Right atrium auricular region (tissue), 2 donors: Measurements from ENCODE around the gene CENPVL1. TPM values are rescaled to one million over a fixed set of nuclear protein-coding genes. Genes with fewer than 3 reads are reported as not detected.
A peak's percentile ranks its signal among the peaks of the same experiment; 100 is the strongest.

Experiments
- DNase-seq: peaks from one replicate; pipeline ENCODE4 v3.0.0-alpha.2; 2019; ENCODE audit warnings: low spot score
- H3K27ac ChIP-seq, 2 donors: fragments of 200-600 bp; sonication (generic); 1 replicate in 1 of 2; 2 replicates in 1 of 2; pipeline ENCODE4 v1.5.1; 2016 to 2019
- H3K27me3 ChIP-seq, 2 donors: fragments of 200-600 bp; sonication (generic); one replicate each; pipeline versions ENCODE4 v1.5.1 to v1.6.0; 2017 to 2019
- H3K36me3 ChIP-seq: fragments of 200-600 bp; sonication (generic); one replicate; pipeline ENCODE4 v1.5.1; 2016
- H3K4me1 ChIP-seq, 2 donors: fragments of 200-600 bp; sonication (generic); one replicate each; pipeline versions ENCODE4 v1.5.1 to v1.6.0; 2017 to 2019
- H3K4me3 ChIP-seq, 2 donors: fragments of 200-600 bp; sonication (generic); 1 replicate in 1 of 2; 2 replicates in 1 of 2; pipeline ENCODE4 v1.5.1; 2017 to 2019; ENCODE audit warnings: mild to moderate bottlenecking in 1 of 2, moderate library complexity in 1 of 2
- H3K9me3 ChIP-seq, 2 donors: fragments of 200-600 bp; sonication (generic); one replicate each; pipeline ENCODE4 v1.5.1; 2019
- total RNA-seq, 2 donors: library from RNA; depleted of rRNA; stranded (reverse); fragments of >200 nt; gene quantifications; one replicate each; pipeline ENCODE4 v1.1.0, GENCODE V29; 2016
- TF ChIP-seq, protein P1 (sequence below), 2 donors: fragments of 200-600 bp; sonication (generic); IDR thresholded peaks; one replicate each; pipeline ENCODE4 v1.5.1; 2019; ENCODE audit warnings: antibody characterized with exemption in 2 of 2

The CENPVL1 gene
- total RNA-seq, 2 donors from 2014 or later: not detected

DNA sequence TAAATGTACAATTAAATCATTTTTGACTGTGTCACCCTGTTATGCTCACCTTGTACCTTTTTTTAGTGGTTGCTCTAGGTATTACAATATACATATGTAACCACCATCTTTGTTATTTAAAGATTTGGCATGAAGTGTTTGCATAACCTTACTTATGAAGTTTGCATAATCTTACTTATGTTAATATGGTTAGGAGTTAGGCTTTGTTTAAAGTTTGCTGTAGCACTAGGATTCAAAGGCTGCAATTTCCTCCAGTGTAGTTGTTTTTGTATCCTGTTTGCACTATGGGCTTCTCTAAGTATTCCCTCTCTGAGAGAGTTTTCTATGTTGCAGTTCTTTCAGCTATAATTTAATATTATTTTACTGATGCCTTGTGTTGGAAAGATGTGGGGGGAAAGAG, 17.9 kb downstream of the CENPVL1 start:
- no peaks in the 10 kb centered on the region for H3K36me3 ChIP-seq
- no peaks in the 10 kb centered on the region for H3K27me3 ChIP-seq
- no peak for DNase-seq
- no peaks in the 10 kb centered on the region for H3K9me3 ChIP-seq
- no peak overlapping the region for H3K4me3 ChIP-seq
- TF ChIP-seq, protein P1, sequence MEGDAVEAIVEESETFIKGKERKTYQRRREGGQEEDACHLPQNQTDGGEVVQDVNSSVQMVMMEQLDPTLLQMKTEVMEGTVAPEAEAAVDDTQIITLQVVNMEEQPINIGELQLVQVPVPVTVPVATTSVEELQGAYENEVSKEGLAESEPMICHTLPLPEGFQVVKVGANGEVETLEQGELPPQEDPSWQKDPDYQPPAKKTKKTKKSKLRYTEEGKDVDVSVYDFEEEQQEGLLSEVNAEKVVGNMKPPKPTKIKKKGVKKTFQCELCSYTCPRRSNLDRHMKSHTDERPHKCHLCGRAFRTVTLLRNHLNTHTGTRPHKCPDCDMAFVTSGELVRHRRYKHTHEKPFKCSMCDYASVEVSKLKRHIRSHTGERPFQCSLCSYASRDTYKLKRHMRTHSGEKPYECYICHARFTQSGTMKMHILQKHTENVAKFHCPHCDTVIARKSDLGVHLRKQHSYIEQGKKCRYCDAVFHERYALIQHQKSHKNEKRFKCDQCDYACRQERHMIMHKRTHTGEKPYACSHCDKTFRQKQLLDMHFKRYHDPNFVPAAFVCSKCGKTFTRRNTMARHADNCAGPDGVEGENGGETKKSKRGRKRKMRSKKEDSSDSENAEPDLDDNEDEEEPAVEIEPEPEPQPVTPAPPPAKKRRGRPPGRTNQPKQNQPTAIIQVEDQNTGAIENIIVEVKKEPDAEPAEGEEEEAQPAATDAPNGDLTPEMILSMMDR (IDR thresholded peaks at IDR 0.05): peak in 1 of 2 donors; percentile 19
- no peaks in the 10 kb centered on the region for H3K4me1 ChIP-seq
- H3K27ac ChIP-seq: no peak overlapping the region

DNA sequence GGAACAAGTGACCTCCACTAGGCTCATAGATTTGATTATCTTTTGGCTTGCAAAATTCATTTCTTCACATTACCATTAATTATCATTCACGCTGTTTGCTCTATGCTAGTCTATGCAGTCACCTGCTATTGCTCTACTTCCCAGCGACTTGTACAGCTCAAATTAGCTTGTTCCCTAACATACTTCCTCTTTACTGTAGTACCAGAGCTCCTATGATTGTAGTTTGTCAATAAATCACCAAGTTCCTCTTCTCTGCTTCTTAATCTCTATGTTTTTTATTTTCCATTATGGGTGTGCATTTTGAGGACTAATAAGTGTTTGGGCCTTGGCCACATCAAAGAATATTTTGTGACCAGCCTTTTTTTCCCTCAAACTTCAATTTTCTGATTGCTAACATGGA, 26.8 kb downstream of the CENPVL1 start:
- Histone ChIP-seq H3K4me3 (no peak overlapping the region), H3K4me1 (no peaks in the 10 kb centered on the region), H3K27me3 (no peaks in the 10 kb centered on the region), H3K9me3 (no peaks in the 10 kb centered on the region), H3K36me3 (no peaks in the 10 kb centered on the region), H3K27ac (no peak overlapping the region)
- TF ChIP-seq, protein P1 (IDR thresholded peaks at IDR 0.05): no peak
- no peak for DNase-seq

- no peak for DNase-seq
- H3K4me3 ChIP-seq: peak overlapping the region in 1 of 2 donors; percentile 63
- no peaks in the 10 kb centered on the region for H3K27me3 ChIP-seq
- no peaks in the 10 kb centered on the region for H3K4me1 ChIP-seq
- H3K27ac ChIP-seq: peak overlapping the region in 1 of 2 donors; percentile 65
- H3K9me3 ChIP-seq: no peaks in the 10 kb centered on the region
- TF ChIP-seq, protein P1 (IDR thresholded peaks at IDR 0.05): no peak
- no peaks in the 10 kb centered on the region for H3K36me3 ChIP-seq
These were observed 32.3 kb downstream of the CENPVL1 start for GRCh38 chrX:51742586-51742985.

- no peaks in the 10 kb centered on the region for H3K9me3 ChIP-seq
- peak within 1 kb of the TSS; percentile 58 to 63 for H3K4me3 ChIP-seq
- H3K36me3 ChIP-seq: no peaks in the 10 kb centered on the region
- TF ChIP-seq, protein P1 (IDR thresholded peaks at IDR 0.05): no peak
- H3K27ac ChIP-seq: peak within 1 kb of the TSS; percentile 65 to 76
- no peaks in the 10 kb centered on the region for H3K27me3 ChIP-seq
- DNase-seq: peak; percentile 59
- H3K4me1 ChIP-seq: no peaks in the 10 kb centered on the region
These were observed 33.1 kb downstream of the CENPVL1 start, which contains the start of gene GSPT2 for GRCh38 chrX:51743179-51743957. Gene GSPT2 (plus strand): TSS chrX:51743442. CDS start chrX:51743627, 185 bp downstream.

DNA sequence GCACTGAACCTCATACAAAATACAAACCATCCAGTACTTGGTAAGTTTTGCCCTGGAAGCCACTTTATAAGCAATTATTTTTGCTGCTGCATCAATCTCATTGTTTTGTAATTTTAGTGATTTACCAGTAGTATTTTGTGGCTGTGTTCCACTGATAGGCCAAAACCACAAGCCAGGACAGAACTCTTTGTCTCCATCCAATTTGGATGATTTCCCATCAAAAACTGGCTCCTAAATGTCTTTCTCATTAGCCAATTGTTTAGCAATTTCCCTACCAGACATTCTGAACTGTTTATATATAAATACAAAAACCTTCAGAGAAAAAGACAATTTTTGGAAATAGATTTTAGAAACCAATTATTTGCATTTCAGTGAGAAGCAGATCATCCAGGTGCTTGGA, 37.4 kb downstream of the CENPVL1 start:
- Histone ChIP-seq H3K4me3 (no peak overlapping the region), H3K36me3 (no peaks in the 10 kb centered on the region), H3K9me3 (no peaks in the 10 kb centered on the region), H3K27me3 (no peaks in the 10 kb centered on the region), H3K27ac (no peak overlapping the region), H3K4me1 (no peaks in the 10 kb centered on the region)
- TF ChIP-seq, protein P1 (IDR thresholded peaks at IDR 0.05): no peak
- DNase-seq: no peak
